HG03135 (cell line): ENCODE measurements around the gene ATP6V1G1.
"Not testable (repeated sequence)": the region's sequence is repeated elsewhere in the genome, so short reads cannot be mapped to it uniquely, and the experiment has no call there.

Experiments
- ATAC-seq: cut with Tn5 transposase; IDR thresholded peaks from one replicate; pipeline ENCODE4 v1.9.1; 2021; ENCODE audit warnings: mild to moderate bottlenecking, moderate library complexity; ENCODE audit not compliant: unreplicated experiment

ATP6V1G1 gene

GRCh38 chr9:114576779-114577178 lies 10.8 kb upstream of the ATP6V1G1 start:
- ATAC-seq, result not testable (repeated sequence)

- not testable (repeated sequence) for ATAC-seq
Measured at GRCh38 chr9:114578134-114578533, 9.4 kb upstream of the ATP6V1G1 start.

- ATAC-seq, result no peak
Measured at GRCh38 chr9:114580609-114581193, 6.9 kb upstream of the ATP6V1G1 start.

DNA sequence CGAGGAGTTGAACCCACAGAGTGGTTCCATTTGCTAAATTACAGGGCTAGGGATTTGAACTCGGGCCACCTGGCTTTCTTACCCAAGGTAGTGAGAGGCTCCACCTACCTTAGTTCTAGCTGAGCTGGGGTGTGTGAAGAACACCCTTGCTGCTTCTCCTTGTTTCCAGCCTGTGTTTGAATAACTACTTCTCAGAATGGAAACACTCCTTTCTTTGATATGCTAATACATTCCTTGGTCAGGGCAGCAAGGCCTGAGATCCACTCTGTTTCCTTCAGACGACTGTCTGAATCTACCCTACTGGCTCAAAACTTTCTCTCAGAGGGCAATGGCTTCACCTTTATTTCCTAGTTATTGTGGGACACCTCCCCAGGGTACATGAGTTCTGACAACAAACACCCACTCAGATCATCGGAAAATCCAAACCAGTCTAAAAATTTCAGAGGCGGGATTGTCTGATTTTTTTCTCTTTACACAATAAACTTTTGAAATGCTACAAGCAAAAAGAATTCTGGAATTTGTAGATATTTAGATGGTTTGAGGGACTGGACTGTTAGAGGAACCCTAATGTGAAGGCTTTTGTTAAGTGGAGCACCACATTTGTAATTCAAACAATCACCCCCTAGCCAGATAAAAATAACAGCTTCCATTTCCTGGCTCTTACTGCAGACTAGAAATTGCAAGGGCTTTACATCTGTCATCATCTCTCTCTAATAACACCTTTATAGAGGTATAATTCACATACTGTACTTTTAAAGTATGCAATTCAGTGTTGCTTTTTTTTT lies 4.0 kb upstream of the ATP6V1G1 start:
- no peak for ATAC-seq

GRCh38 chr9:114588210-114588609 lies 641 bp downstream of the ATP6V1G1 start:
- ATAC-seq, result no peak

DNA sequence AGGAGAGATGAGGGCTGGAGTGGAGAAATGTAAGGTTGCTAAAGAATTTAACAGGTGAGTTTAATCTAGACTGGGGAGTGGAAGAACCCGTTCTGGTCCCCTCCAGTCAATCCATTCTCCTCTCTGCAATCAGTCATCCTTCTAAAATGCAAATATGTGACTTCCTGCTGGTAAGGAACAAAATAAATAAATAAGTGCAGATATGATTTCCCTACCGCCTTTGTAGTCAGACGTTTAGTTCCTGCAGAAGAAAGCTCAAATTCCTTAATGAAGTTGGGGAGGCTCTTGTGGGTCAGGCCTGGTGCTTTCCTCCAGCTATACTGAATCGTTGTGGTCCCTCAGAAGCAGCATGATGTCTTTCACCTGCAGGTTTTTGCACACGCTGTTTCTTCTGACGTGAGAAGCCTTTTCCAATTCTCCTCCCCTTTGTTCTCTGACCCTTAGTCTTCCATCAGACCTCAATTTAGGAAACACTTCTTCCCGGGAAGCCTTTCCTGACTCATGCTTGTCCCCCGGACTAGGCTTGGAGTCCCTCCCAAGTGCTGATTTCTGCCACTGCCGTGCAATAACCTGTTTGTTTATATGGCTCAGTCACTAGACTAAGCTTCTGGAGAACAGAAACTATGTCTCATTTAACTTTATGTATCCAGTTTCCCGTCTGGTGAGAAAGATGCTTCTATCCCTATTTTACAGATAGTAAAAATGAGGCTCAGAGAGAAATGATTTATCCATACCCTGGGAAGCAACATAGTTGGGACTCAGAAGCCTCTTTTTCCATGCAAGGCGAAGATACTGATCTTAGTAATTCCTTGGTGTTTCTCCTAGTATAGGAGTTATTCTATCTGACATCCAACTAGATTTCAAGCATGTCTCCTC lies 1.3 kb downstream of the ATP6V1G1 start:
- no peak for ATAC-seq

DNA sequence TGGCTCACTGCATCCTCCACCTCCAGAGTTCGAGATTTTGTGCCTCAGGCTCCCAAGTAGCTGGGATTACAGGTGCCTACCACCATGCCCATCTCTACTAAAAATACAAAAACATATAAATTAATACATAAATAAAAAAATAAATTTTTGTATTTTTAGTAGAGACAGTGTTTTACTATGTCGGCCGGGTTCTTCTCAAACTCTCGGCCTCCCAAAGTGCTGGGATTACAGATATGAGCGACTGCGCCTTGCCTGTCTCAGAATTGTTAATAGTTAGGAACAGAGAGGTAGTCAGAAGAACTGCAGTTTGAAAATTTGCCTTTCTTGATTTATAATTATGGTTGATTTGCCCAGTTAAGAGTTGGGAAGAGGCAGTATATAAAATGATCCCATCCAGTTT lies 2.8 kb downstream of the ATP6V1G1 start:
- ATAC-seq, result no peak

DNA sequence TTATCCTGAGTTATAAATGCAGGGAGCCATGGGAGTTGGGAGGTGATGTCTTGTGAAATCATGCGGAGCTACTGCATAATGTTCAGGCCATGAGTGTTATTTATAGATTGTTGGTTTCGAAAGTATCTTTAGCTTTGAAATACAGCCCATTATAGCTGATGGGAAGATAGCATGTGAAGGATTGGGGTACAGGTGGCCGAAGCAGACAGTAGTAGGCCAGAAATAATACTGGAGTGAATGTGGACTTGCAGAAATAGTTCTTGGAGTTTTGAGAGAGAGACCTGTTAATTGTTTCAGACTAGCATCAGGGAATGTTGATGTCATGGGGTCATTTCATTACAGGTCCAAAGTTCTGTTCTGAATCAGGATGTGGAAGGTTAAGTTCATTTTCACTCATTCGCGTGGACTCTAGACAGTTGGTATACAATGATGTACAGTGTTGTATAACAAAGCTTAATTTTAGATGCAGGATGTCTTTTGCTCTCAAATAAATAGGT lies 3.8 kb downstream of the ATP6V1G1 start:
- ATAC-seq, result no peak

- no peak for ATAC-seq
Measured at GRCh38 chr9:114591849-114592248, 4.3 kb downstream of the ATP6V1G1 start.

GRCh38 chr9:114592356-114592755 lies 4.8 kb downstream of the ATP6V1G1 start:
- ATAC-seq, result no peak

- no peak for ATAC-seq
Measured at GRCh38 chr9:114594136-114594535, 6.6 kb downstream of the ATP6V1G1 start.

GRCh38 chr9:114600502-114601248 lies 13.1 kb downstream of the ATP6V1G1 start:
- not testable (repeated sequence) for ATAC-seq

GRCh38 chr9:114601787-114602186 lies 14.2 kb downstream of the ATP6V1G1 start:
- ATAC-seq, result not testable (repeated sequence)

DNA sequence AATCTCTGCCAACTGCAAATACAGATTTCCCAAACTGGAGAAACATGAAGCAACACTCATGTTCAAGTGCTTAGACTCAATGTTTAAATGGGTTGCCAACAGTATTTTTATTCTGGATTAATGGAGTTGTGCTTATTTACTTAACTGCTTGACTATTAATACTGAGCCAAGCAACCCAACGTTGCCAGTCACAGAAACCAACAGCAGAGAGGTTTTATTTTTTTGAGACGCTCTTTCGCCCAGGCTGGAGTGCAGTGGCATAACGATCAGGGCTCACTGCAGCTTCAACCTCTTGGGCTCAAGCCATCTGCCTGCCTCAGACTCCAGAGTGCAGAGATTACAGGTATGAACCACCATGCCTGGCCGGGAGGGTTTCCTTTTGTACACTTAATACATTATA lies 15.1 kb downstream of the ATP6V1G1 start:
- no peak for ATAC-seq

- no peak for ATAC-seq
Measured at GRCh38 chr9:114603248-114603647, 15.7 kb downstream of the ATP6V1G1 start.

DNA sequence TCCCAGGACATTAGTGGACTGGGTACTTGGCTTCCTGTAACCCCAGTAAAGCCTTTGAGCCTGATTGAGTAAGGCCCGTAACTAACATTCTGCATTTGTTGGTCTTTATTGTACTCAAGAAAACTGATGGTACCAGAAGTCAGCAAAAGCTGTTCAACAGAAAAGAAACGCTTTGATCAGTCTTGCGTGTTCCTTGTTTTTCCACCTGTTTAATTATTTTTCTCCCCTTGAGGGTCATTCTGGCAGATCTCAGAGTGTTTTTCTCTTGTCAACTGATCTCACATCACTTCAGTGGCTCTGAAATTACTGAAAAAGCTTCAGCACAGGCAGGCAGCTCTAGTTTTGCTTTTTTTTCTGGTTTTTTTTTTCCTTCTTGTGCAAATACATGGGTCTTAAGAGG lies 17.4 kb downstream of the ATP6V1G1 start:
- ATAC-seq, result no peak

- ATAC-seq, result no peak
Measured at GRCh38 chr9:114606068-114606467, 18.5 kb downstream of the ATP6V1G1 start.

- ATAC-seq, result no peak
Measured at GRCh38 chr9:114606597-114607207, 19.1 kb downstream of the ATP6V1G1 start.

- peak; percentile 30 for ATAC-seq
Measured at GRCh38 chr9:114607671-114608524, 20.3 kb downstream of the ATP6V1G1 start.

DNA sequence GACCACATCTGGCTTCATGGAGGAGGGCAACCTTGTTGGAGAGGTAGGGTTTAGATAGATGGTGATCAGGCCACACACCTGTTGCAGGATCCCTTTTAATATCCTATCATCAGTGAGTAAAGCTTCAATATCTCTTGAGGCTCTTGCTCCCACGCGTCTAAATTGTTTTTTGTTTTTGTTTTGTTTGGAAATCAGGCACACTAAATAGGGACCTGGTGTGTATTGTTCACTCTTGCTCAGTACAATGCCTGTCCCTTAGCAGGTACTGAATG lies 20.9 kb downstream of the ATP6V1G1 start:
- no peak for ATAC-seq
